H1 (cell line): ENCODE measurements around the gene CYB561D2. TPM values are rescaled to one million over a fixed set of nuclear protein-coding genes. Genes with fewer than 3 reads are reported as not detected.

Source experiments
- CTCF ChIA-PET: fragments of 300-600 bp; sonication (Branson Sonifier 250); formaldehyde crosslinking; loops from one replicate; lab custom pipeline; 2021; ENCODE audit not compliant: partially characterized antibody; lab: Charles Lee
- POLR2A ChIA-PET: fragments of 300-600 bp; sonication (Branson Sonifier 250); formaldehyde crosslinking; loops from one replicate; lab custom pipeline; 2021; ENCODE audit warnings: inconsistent platforms; ENCODE audit not compliant: partially characterized antibody; lab: Charles Lee
- DNase-seq, 2 experiments: peaks; one replicate each; pipeline versions ENCODE4 v3.0.0 to v3.0.0-alpha.2; 2010 to 2022; ENCODE audit warnings: low spot score in 2 of 2, low read depth in 1 of 2, mixed read lengths in 1 of 2
- FAIRE-seq: peaks from 2 replicates; lab custom pipeline; 2011; peaks lifted over from hg19 to GRCh38; lab: Jason Lieb, UNC
- H2AFZ ChIP-seq: 2 replicates; pipeline ENCODE4 v1.8.1; 2012; ENCODE audit warnings: low read length, inconsistent platforms
- H2AK5ac ChIP-seq: 2 replicates; pipeline ENCODE4 v1.6.1; 2013; ENCODE audit warnings: low read depth, low read length
- H2BK120ac ChIP-seq: replicated peaks from 2 replicates; pipeline ENCODE3; 2013; ENCODE audit warnings: low read depth, low read length, inconsistent platforms
- H2BK12ac ChIP-seq: 2 replicates; pipeline ENCODE4 v1.6.1; 2013; ENCODE audit warnings: low read depth, low read length
- H2BK15ac ChIP-seq: 2 replicates; pipeline ENCODE4 v1.6.1; 2013; ENCODE audit warnings: low read length
- H2BK20ac ChIP-seq: 2 replicates; pipeline ENCODE4 v1.6.1; 2013; ENCODE audit warnings: low read length
- H2BK5ac ChIP-seq: 2 replicates; pipeline ENCODE4 v1.6.1; 2013; ENCODE audit warnings: low read depth, low read length
- H3K14ac ChIP-seq: 2 replicates; pipeline ENCODE4 v1.6.1; 2013; ENCODE audit warnings: inconsistent platforms; ENCODE audit not compliant: insufficient read length
- H3K18ac ChIP-seq: 2 replicates; pipeline ENCODE4 v1.6.1; 2013; ENCODE audit warnings: low read length; ENCODE audit errors: extremely low read depth
- H3K23ac ChIP-seq: 2 replicates; pipeline ENCODE4 v1.6.1; 2013; ENCODE audit warnings: inconsistent platforms; ENCODE audit not compliant: insufficient read length
- H3K23me2 ChIP-seq: 2 replicates; pipeline ENCODE4 v1.6.1; 2013; ENCODE audit warnings: low read depth, low read length
- H3K27ac ChIP-seq: 2 replicates; pipeline ENCODE4 v1.6.1; 2011; ENCODE audit warnings: low read depth, low read length, inconsistent platforms
- H3K27me3 ChIP-seq, 4 experiments: replicated peaks in 1 of 4; 1 replicate in 1 of 4; 2 replicates in 3 of 4; pipeline versions ENCODE4 v1.6.1 to v1.8.1; 2011 to 2013; ENCODE audit warnings: low read length in 3 of 4, mild to moderate bottlenecking in 3 of 4, inconsistent platforms in 2 of 4, mixed read lengths in 2 of 4, moderate library complexity in 1 of 4; ENCODE audit not compliant: control insufficient read depth in 3 of 4, insufficient read depth in 3 of 4; ENCODE audit errors: extremely low read depth in 1 of 4
- H3K36me3 ChIP-seq, 4 experiments: 2 replicates each; pipeline versions ENCODE4 v1.6.1 to v1.8.1; 2011 to 2013; ENCODE audit warnings: mild to moderate bottlenecking in 4 of 4, low read length in 3 of 4, moderate library complexity in 2 of 4, control low read depth in 1 of 4, inconsistent platforms in 1 of 4; ENCODE audit not compliant: insufficient read depth in 4 of 4, control insufficient read depth in 2 of 4
- H3K4ac ChIP-seq: replicated peaks from 2 replicates; pipeline ENCODE3; 2013; ENCODE audit warnings: low read length, low read depth, mixed read lengths, inconsistent platforms; ENCODE audit not compliant: insufficient read length
- H3K4me1 ChIP-seq, 4 experiments: replicated peaks in 1 of 4; 1 replicate in 1 of 4; 2 replicates in 3 of 4; pipeline versions ENCODE4 v1.6.1 to v1.8.1; 2011 to 2013; ENCODE audit warnings: low read length in 3 of 4, inconsistent platforms in 2 of 4, mixed read lengths in 1 of 4; ENCODE audit not compliant: insufficient read depth in 4 of 4, control insufficient read depth in 3 of 4
- H3K4me2 ChIP-seq, 2 experiments: 2 replicates each; pipeline versions ENCODE4 v1.6.1 to v1.8.1; 2011 to 2013; ENCODE audit warnings: low read depth in 2 of 2, low read length in 2 of 2, control low read depth in 1 of 2, inconsistent platforms in 1 of 2, mild to moderate bottlenecking in 1 of 2; ENCODE audit not compliant: insufficient read depth in 1 of 2
- H3K4me3 ChIP-seq, 4 experiments: fragments of 200-600, 300-600 bp in 1 of 4; sonication (generic), shearing (Covaris generic), sonication (Bioruptor Twin) in 1 of 4; 2 replicates each; pipeline versions ENCODE4 v1.5.1 to v1.8.1; 2011 to 2016; ENCODE audit warnings: low read length in 4 of 4, low read depth in 3 of 4, control low read depth in 2 of 4, inconsistent platforms in 2 of 4, mild to moderate bottlenecking in 2 of 4, mixed read lengths in 1 of 4, moderate library complexity in 1 of 4; ENCODE audit not compliant: insufficient read depth in 2 of 4; ENCODE audit errors: extremely low read depth in 1 of 4
- H3K56ac ChIP-seq: replicated peaks from 2 replicates; pipeline ENCODE3; 2013; ENCODE audit warnings: low read depth, mild to moderate bottlenecking, mixed read lengths, low read length, inconsistent platforms; ENCODE audit not compliant: insufficient read length
- H3K79me1 ChIP-seq: 2 replicates; pipeline ENCODE4 v1.6.1; 2013; ENCODE audit warnings: low read depth, low read length, control low read depth
- H3K79me2 ChIP-seq, 2 experiments: 2 replicates each; pipeline versions ENCODE4 v1.6.1 to v1.8.1; 2012 to 2013; ENCODE audit warnings: low read length in 2 of 2, mild to moderate bottlenecking in 2 of 2, inconsistent platforms in 1 of 2; ENCODE audit not compliant: insufficient read depth in 2 of 2, control insufficient read depth in 1 of 2
- H3K9ac ChIP-seq, 4 experiments: replicated peaks in 1 of 4; 1 replicate in 1 of 4; 2 replicates in 3 of 4; pipeline versions ENCODE4 v1.6.1 to v1.8.1; 2011 to 2013; ENCODE audit warnings: low read depth in 3 of 4, low read length in 3 of 4, control low read depth in 2 of 4, mild to moderate bottlenecking in 2 of 4, moderate library complexity in 2 of 4, inconsistent platforms in 1 of 4; ENCODE audit errors: extremely low read depth in 1 of 4
- H3K9me3 ChIP-seq, 2 experiments: 2 replicates each; pipeline versions ENCODE4 v1.6.1 to v1.8.1; 2012 to 2013; ENCODE audit warnings: mild to moderate bottlenecking in 2 of 2, moderate library complexity in 2 of 2, control low read depth in 1 of 2, inconsistent platforms in 1 of 2, low read depth in 1 of 2, low read length in 1 of 2, mixed read lengths in 1 of 2; ENCODE audit not compliant: insufficient read depth in 2 of 2
- H4K20me1 ChIP-seq, 2 experiments: replicated peaks in 1 of 2; 2 replicates each; pipeline versions ENCODE3 to v1.8.1; 2011 to 2013; ENCODE audit warnings: inconsistent platforms in 2 of 2, low read length in 2 of 2, mild to moderate bottlenecking in 1 of 2; ENCODE audit not compliant: insufficient read depth in 2 of 2, control insufficient read depth in 1 of 2
- H4K5ac ChIP-seq: 2 replicates; pipeline ENCODE4 v1.6.1; 2013; ENCODE audit warnings: low read length, low read depth, mixed read lengths, inconsistent platforms; ENCODE audit not compliant: insufficient read length
- H4K8ac ChIP-seq: 2 replicates; pipeline ENCODE4 v1.8.0; 2013; ENCODE audit warnings: mild to moderate bottlenecking, moderate library complexity, low read length, inconsistent platforms; ENCODE audit not compliant: insufficient read depth; ENCODE audit errors: extremely low read depth
- H4K91ac ChIP-seq: replicated peaks from 2 replicates; pipeline ENCODE3; 2013; ENCODE audit warnings: low read length, mixed read lengths, inconsistent platforms; ENCODE audit not compliant: insufficient read length
- BACH1 ChIP-seq: IDR thresholded peaks from 2 replicates; pipeline ENCODE4 v1.6.1; 2012; ENCODE audit warnings: low read length, improper control_type of control experiment
- NRF1 ChIP-seq: IDR thresholded peaks from 2 replicates; pipeline ENCODE4 v1.6.1; 2011; ENCODE audit warnings: mild to moderate bottlenecking, low read depth, low read length, improper control_type of control experiment
- WGBS, 2 experiments: shearing (Covaris generic) in 1 of 2; methylation state at CpG; one replicate each; pipeline versions ENCODE4 v1.1.6 to v1.1.7; 2013 to 2015; ENCODE audit warnings: low lambda C conversion rate in 2 of 2, mixed read lengths in 2 of 2, inconsistent platforms in 1 of 2, low coverage in 1 of 2, missing lambda C conversion rate in 1 of 2; ENCODE audit not compliant: insufficient replicate concordance in 2 of 2, insufficient coverage in 1 of 2, insufficient read length in 1 of 2; ENCODE audit errors: extremely low coverage in 1 of 2, missing lambda C conversion rate in 1 of 2; 5-methylcytosine and 5-hydroxymethylcytosine counted together
- polyA plus RNA-seq, 7 experiments: library from polyadenylated mRNA; depleted of rRNA in 3 of 7; stranded (reverse) in 5 of 7; unstranded in 2 of 7; fragments of >200 nt in 5 of 7; fragments of 200-250 nt in 2 of 7; gene quantifications; 1 replicate in 5 of 7; 2 replicates in 1 of 7; 4 replicates in 1 of 7; pipeline versions ENCODE4 v1.2.1 to v1.2.3, GENCODE V29; 2011 to 2013; ENCODE audit warnings: missing spikeins in 2 of 7, mixed read lengths in 2 of 7
- total RNA-seq: library from RNA; stranded (reverse); fragmentation: NEBNext Ultra II Directional; extraction: Animal tissue kit (Norgen Biotek cat#: 25700); gene quantifications from 2 replicates; pipeline ENCODE4 v1.2.1, GENCODE V29; 2021

CYB561D2 gene
- total and polyA plus RNA-seq, 2 of the 8 experiments (the other 6 are each of a cell fraction or from before 2014, with no cell fraction given), result 9.8 to 34.0 TPM

GRCh38 chr3:50369012-50369670 is 18.5 kb downstream of the CYB561D2 start:
- Histone ChIP-seq H3K9ac (no peak overlapping the region; a peak in 1 of 7 replicates), H3K56ac (no peak overlapping the region), H4K8ac (no peak overlapping the region), H3K27me3 (peaks cover 0 to 5% (median under 1%) of the 10 kb centered on the region in 4 experiments; a peak in 3 of 7 replicates), H2AK5ac (0 out of 2 replicates have a peak overlapping the region, but pooled peaks have one; percentile 82), H3K23ac (no peak overlapping the region)
- FAIRE-seq, result no peak
- POLR2A ChIA-PET, result interaction anchor here (0.8 to 1.4 kb wide), 3 partner anchors 12 to 200 kb away, joined by 3 to 6 read pairs (median 4); partner anchors contain the start of gene HEMK1
- no peak for TF ChIP-seq BACH1
- no peak for TF ChIP-seq NRF1
- TF ChIP-seq, all 59 proteins: peak for 0
- Histone ChIP-seq H4K91ac (no peak overlapping the region), H3K4me2 (no peak overlapping the region), H3K4me3 (no peak overlapping the region), H3K23me2 (peaks cover 14% of the 10 kb centered on the region; the same call in 1 of the 2 replicates), H4K20me1 (no peaks in the 10 kb centered on the region), H3K4ac (no peak overlapping the region), H3K18ac (no peak overlapping the region), H2BK12ac (0 out of 2 replicates have a peak overlapping the region, but pooled peaks have one; percentile 23), H3K9me3 (no peaks in the 10 kb centered on the region), H3K79me1 (0 out of 2 replicates have a peak, but pooled peaks cover 2% of the 10 kb centered on the region), H2BK20ac (no peak overlapping the region), H2BK120ac (no peak overlapping the region), H3K36me3 (no peaks in the 10 kb centered on the region), H2AFZ (no peak overlapping the region), H3K14ac (no peak overlapping the region), H3K4me1 (peaks cover 0 to 30% (median 21%) of the 10 kb centered on the region in 4 experiments; a peak in 6 of 7 replicates), H2BK15ac (peak overlapping the region; percentile 90; the same call in 1 of the 2 replicates), H2BK5ac (no peak overlapping the region), H3K27ac (no peak overlapping the region), H3K79me2 (no peaks in the 10 kb centered on the region), H4K5ac (no peak overlapping the region)
- WGBS, 2 experiments, result 81% methylated on average over 9 of the region's 9 CpGs; no CpG with 5 or more reads in 1 of the 2 experiments
- no peak for DNase-seq
- CTCF ChIA-PET, result interaction anchor here (0.9 to 5.5 kb wide), 16 partner anchors 7 to 181 kb away, joined by 3 to 52 read pairs (median 6); partner anchors contain the start of genes CYB561D2 and NPRL2
